ENCODE measurements around the gene PRUNE2.
"Not testable (repeated sequence)": the region's sequence is repeated elsewhere in the genome, so short reads cannot be mapped to it uniquely, and the experiment has no call there.

PRUNE2 gene

DNA sequence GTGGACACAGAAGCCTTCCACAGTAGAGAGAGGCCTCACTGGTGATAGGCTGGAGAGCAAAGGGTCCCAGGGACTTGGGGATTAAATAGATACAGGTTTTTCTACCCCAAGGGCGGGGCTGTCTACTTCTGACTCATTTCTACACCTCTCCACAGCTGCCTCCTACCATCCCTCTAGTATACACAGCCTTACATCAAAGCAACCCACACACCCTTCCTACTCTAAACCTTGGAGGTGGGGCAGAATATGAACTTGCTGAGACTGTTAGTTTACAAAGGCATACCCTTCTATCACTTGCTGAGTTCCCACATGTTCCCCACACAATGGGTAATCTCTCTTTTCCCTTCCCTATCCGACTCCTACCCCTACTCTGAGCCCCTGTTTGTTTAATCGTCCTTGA, 161.6 kb downstream of the PRUNE2 start:
- in situ Hi-C loops (cut with HindIII; ENCODE audit: low pct_ligation_motif_present, low sequenced_read_pairs), result no loop called here
- TF ChIP-seq, protein P1, sequence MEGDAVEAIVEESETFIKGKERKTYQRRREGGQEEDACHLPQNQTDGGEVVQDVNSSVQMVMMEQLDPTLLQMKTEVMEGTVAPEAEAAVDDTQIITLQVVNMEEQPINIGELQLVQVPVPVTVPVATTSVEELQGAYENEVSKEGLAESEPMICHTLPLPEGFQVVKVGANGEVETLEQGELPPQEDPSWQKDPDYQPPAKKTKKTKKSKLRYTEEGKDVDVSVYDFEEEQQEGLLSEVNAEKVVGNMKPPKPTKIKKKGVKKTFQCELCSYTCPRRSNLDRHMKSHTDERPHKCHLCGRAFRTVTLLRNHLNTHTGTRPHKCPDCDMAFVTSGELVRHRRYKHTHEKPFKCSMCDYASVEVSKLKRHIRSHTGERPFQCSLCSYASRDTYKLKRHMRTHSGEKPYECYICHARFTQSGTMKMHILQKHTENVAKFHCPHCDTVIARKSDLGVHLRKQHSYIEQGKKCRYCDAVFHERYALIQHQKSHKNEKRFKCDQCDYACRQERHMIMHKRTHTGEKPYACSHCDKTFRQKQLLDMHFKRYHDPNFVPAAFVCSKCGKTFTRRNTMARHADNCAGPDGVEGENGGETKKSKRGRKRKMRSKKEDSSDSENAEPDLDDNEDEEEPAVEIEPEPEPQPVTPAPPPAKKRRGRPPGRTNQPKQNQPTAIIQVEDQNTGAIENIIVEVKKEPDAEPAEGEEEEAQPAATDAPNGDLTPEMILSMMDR (IDR thresholded peaks at IDR 0.05; ENCODE audit: low read depth, low read length, missing control alignments), result no peak
- no peaks in the 10 kb centered on the region for H3K36me3 ChIP-seq (replicated peaks)

DNA sequence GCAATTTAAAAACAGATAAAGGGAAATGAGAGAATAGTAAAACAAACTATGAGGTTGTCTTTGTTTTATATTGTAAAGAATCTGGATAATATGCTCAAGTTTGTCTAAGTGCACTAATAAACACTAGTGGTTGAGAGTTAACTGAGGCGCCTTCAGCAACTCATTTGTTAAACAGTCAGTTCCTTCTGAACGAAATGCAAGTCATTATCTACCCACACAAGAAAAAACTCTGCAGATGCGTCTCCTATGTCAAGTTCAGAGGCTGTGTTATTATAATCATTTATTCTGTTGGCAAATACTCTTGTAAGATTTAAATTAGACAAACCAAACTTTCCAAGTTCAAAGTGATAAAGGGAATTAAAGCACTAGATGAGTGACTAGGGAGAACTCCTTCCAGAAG, 162.0 kb downstream of the PRUNE2 start:
- no peak overlapping the region for H3K27ac ChIP-seq
- H3K36me3 ChIP-seq (replicated peaks), result no peaks in the 10 kb centered on the region
- no peak for DNase-seq
- in situ Hi-C loops (cut with HindIII; ENCODE audit: low pct_ligation_motif_present, low sequenced_read_pairs), result no loop called here
- no peak overlapping the region for H3K4me3 ChIP-seq (ENCODE audit: low read depth, low read length)
- no peaks in the 10 kb centered on the region for H3K27me3 ChIP-seq (replicated peaks)
- TF ChIP-seq, protein P1 (IDR thresholded peaks at IDR 0.05; ENCODE audit: low read depth, low read length, missing control alignments), result no peak

More for the DNA sequence above, 161.6 kb downstream of the PRUNE2 start:
- no peak overlapping the region for H3K27ac ChIP-seq
- H3K27me3 ChIP-seq (replicated peaks), result no peaks in the 10 kb centered on the region
- no peak for DNase-seq
- no peak overlapping the region for H3K4me3 ChIP-seq (ENCODE audit: low read depth, low read length)

DNA sequence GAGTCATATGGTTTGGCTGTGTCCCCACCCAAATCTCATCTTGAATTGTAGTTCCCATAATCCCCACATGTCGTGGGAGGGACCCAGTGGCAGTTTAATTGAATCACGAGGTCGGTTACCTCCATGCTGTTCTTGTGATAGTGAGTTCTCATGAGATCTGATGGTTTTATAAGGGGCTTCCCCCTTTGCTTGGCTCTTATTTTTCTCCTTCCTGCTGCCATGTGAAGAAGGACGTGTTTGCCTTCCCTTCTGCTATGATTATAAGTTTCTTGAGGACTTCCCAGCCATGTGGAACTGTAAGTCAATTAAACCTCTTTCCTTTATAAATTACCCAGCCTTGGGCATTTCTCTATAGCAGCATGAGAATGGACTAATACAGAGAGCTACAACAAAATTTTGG, 163.0 kb downstream of the PRUNE2 start:
- H3K4me3 ChIP-seq (ENCODE audit: low read depth, low read length); H3K27me3 ChIP-seq (replicated peaks); in situ Hi-C loops (cut with HindIII; ENCODE audit: low pct_ligation_motif_present, low sequenced_read_pairs); H3K36me3 ChIP-seq (replicated peaks); DNase-seq; H3K27ac ChIP-seq: not testable (repeated sequence)

DNA sequence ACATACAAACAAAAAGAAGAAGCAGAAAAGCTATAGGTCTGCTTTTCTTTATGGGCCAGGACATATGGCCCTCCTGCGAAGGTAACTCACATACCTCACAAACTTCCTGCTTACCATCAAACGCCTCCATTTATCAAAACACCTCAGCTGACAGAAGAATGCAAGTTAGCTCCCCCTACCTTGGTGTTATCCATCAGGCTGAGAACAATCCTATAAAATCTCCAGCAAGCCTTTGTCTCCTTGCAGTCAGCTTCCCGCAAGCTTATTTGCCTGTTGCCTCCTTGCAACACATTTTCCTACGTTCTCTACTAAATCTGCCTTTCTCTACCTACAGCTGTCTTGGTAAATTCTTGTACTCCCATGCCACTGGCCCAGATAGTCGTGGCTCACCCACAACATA, 164.4 kb downstream of the PRUNE2 start:
- in situ Hi-C loops (cut with HindIII; ENCODE audit: low pct_ligation_motif_present, low sequenced_read_pairs), result no loop called here
- no peak for DNase-seq
- H3K27me3 ChIP-seq (replicated peaks), result no peaks in the 10 kb centered on the region
- no peaks in the 10 kb centered on the region for H3K36me3 ChIP-seq (replicated peaks)
- H3K4me3 ChIP-seq (ENCODE audit: low read depth, low read length), result no peak overlapping the region
- TF ChIP-seq, protein P1 (IDR thresholded peaks at IDR 0.05; ENCODE audit: low read depth, low read length, missing control alignments), result no peak
- H3K27ac ChIP-seq, result no peak overlapping the region

DNA sequence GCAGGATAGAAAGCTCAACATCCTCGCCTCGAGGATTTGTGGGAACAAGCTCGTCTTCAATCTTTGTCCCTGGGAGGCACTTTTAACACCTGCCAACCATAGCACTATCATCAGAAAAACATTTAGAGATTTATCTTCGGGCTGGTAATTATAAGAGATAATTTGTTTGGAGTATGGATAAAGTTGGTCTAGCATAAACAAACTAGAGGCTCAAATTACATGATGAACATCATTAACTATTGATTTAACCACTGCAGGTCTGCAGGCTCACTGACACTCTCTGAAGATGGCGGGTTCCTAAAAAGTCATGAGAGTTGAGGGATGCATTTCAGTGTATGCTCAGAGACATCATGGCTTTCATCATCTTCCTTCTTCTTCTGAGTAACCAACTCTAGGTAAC, 167.5 kb downstream of the PRUNE2 start:
- in situ Hi-C loops (cut with HindIII; ENCODE audit: low pct_ligation_motif_present, low sequenced_read_pairs), result no loop called here
- no peak for DNase-seq
- H3K27ac ChIP-seq, result no peak overlapping the region
- H3K27me3 ChIP-seq (replicated peaks), result no peaks in the 10 kb centered on the region
- no peak overlapping the region for H3K4me3 ChIP-seq (ENCODE audit: low read depth, low read length)
- no peaks in the 10 kb centered on the region for H3K36me3 ChIP-seq (replicated peaks)
- TF ChIP-seq, protein P1 (IDR thresholded peaks at IDR 0.05; ENCODE audit: low read depth, low read length, missing control alignments), result no peak

DNA sequence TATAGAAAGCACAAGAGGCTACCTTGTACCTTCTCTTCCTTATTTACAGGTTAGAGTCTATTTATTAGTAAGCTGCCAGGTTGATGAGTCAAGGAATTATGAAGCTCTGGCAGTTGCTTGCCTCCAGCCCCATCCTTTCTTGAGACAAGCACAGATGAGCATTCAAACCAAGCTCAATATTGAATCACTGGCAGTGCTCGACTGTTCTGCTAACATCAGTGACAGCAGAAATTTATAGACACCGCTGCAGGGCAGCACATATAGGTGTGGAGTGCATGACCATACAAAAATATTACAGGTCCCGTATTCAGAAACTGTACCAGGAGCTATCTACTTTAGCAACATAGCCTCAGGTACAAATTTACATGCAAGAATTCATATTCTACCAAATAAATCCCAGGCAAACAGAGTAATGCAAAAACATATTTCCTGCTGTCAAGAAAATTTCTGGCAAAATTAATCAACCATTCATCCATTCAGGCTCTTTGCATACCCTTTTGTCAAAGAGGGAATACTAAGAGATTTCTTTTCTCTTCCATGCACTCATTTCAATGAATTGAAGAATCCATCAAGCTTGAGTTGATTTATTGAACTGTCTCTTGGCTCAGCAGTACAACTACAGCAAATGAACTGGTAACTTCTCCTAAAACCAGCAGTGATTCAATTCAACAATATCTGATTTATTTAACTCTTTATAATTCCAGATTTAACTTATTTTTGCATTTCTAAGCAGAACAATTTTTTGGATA, 168.6 kb downstream of the PRUNE2 start:
- no peaks in the 10 kb centered on the region for H3K36me3 ChIP-seq (replicated peaks)
- in situ Hi-C loops (cut with HindIII; ENCODE audit: low pct_ligation_motif_present, low sequenced_read_pairs), result no loop called here
- TF ChIP-seq, protein P1 (IDR thresholded peaks at IDR 0.05; ENCODE audit: low read depth, low read length, missing control alignments), result no peak

More for the DNA sequence above, 168.6 kb downstream of the PRUNE2 start:
- H3K27me3 ChIP-seq (replicated peaks), result no peaks in the 10 kb centered on the region
- no peak overlapping the region for H3K4me3 ChIP-seq (ENCODE audit: low read depth, low read length)
- H3K27ac ChIP-seq, result no peak overlapping the region
- no peak for DNase-seq
